ENCODE results near the gene KIF26B.
A peak's percentile ranks its signal among the peaks of the same experiment; 100 is the strongest.

The KIF26B gene

GRCh38 chr1:245579881-245580280, 425.1 kb downstream of the KIF26B start:
- no peak for DNase-seq

DNA sequence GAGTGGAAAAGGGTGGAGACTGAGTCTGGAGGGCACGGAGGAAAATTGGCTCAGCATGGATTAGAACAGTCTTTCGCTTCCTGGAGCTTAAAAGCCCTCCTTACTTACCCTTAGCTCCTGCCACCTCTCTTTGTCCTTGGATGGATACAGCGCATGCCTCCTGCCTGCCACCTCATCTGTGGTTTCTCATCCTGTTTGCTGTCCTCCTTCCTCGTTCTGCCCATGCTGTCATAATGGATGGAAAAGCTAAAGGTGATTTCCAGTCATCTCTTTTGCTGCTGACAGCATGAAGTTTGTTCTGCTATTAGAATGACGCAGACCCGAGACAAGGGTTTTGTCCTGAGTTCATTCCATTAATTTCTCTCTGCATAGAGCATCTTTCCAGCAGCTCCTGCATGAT, 425.9 kb downstream of the KIF26B start:
- DNase-seq, result no peak

DNA sequence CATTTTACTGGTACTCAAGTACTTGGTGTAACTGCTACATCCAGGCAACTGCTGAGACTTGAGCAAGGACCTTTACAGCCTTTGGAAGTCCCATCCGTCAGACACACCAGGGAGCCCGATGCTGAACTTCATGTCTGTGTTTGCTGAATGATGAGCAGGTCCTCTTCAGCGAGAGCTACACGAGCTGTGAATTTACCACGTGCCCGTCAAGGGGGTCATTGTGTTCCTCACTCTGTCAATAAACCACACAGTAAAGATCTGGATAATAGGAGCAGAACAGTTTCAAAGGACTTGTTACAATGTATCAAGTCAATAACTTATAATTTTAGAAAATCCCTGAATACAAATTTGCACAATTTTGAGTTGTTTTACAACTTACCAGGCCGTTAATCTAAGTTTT, 427.2 kb downstream of the KIF26B start:
- DNase-seq, result no peak

DNA sequence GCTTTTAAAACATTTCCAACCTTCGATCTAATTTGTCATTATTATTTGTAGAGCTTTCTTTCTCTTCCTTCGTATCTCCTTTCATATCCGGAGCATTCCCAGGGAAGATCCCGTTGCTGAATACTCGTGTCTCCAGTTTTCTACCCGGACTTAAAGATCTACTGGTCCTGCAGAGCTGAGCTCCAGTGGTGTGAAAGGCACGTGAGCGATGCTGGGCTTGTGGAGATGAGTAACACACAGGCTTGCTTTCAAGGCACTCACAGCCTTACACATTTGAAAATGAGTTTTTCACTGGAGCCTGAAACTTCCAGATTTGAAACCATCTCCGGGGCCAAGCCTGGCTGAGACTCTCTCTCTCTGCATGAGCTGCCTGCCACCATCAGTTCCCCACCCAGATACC, 428.3 kb downstream of the KIF26B start:
- DNase-seq, result no peak

- DNase-seq, result no peak
These were observed 429.0 kb downstream of the KIF26B start for GRCh38 chr1:245583575-245584330.

GRCh38 chr1:245585252-245585959, 430.6 kb downstream of the KIF26B start:
- peak; percentile 43 for DNase-seq

- no peak for DNase-seq
These were observed 432.8 kb downstream of the KIF26B start for GRCh38 chr1:245587435-245588115.

DNA sequence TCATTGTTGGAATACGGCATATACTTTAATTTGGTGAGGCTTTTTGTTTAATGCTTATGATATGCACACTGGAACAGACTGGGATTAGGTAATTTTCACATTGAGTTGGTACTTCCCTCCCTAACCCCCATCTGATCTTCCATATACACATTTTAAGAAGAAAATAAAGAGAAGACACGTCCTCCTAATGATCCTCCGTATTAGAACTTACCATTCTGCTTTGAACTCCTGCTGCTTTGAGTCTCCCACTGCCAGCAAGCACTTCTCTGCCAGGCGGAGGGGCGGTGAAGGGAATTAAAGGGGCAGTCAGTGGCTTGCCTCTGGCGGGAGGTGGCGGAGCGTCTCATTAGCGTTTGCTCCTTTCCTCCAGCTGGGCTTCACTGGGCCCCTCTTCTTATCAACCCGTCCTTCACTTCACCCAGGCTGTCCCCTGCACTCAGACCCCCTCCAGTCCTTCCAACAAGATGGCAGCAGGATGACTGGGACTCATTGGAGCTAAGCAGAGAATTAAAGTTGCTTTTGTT, 433.4 kb downstream of the KIF26B start:
- DNase-seq, result no peak

- DNase-seq, result no peak
These were observed 434.5 kb downstream of the KIF26B start for GRCh38 chr1:245589316-245589715.

DNA sequence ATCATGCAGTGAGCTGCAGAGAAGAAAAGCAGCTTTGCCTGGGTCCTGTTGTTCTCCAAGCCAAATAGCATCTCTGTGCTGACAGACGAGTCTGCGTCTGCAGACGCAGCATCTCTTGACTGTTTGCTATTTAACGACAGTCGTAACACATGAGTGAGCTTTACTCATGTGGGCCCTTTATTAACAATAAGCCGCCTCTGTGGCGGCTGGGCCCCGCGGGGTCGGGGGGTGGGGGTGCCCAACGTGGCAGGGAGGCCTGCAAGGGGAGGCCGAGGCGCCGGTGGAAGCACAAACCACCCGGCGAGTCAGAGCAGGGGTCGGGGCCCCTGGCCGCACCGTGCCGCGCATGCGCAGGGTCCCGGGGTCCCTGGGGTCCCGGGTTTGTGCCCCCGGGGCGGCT, 435.1 kb downstream of the KIF26B start:
- no peak for DNase-seq

- DNase-seq, result no peak
These were observed 435.9 kb downstream of the KIF26B start for GRCh38 chr1:245590726-245591125.

DNA sequence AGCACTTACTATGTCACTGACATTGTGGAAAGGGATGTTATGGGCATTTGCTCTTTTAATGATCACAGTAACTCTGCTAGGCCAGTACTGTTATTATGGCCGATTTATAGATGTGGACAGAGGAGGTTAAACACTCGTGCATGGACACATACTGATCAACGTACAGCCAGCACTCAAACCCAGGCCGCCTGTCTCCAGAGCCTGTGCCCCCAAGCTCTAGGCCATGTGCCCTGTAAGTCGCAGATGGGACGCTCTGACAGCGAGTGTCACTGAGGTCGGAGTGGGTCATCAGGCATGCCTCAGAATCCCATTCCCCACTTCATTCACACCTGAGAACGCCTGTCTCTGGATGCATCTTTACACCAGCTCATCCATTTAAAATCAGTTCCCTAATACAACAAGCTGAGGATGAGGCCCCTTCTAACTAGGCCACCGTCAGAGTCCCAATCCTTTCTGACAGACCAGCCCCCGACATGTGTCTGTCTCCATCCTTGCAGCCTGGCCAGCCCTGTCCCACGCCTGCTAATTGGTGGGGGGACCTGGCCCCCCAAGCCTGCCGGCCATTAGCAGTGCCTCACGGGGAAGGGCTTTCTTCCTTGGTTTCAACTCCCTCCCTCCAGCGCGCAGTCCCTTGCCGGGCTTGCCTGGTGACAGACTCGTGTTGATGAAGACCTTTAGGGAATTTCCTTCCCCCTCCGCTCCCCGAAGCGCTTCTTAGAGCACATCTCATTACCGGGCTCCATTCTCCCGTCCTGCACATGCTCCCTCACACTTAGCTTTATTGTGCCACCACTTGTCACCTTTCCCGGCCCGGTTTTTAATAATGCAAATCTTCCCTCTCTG, 436.8 kb downstream of the KIF26B start:
- no peak for DNase-seq

- no peak for DNase-seq
These were observed 437.3 kb downstream of the KIF26B start for GRCh38 chr1:245592189-245592460.

- DNase-seq, result no peak
These were observed 443.9 kb downstream of the KIF26B start for GRCh38 chr1:245598524-245599305.

GRCh38 chr1:245599371-245600174, 444.8 kb downstream of the KIF26B start:
- DNase-seq, result peak; percentile 41

DNA sequence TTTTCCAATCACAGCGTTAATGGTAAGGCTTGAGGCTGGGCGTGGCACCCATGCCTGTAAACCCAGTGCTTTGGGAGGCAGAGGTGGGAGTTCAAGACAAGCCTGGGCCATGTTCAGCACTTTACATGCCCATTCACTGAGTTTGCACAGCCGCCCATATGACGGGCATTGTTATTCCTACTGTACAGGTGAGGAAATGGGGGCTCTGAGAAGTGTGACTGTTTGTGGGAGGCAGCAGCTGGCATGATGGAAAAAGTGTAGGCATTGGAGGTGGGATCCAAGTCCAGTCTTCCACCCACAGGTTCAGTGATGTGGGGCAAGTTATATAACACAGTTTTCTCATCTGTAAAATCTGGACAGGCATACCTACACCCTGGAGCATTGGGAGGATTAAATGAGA, 445.9 kb downstream of the KIF26B start:
- DNase-seq, result no peak

DNA sequence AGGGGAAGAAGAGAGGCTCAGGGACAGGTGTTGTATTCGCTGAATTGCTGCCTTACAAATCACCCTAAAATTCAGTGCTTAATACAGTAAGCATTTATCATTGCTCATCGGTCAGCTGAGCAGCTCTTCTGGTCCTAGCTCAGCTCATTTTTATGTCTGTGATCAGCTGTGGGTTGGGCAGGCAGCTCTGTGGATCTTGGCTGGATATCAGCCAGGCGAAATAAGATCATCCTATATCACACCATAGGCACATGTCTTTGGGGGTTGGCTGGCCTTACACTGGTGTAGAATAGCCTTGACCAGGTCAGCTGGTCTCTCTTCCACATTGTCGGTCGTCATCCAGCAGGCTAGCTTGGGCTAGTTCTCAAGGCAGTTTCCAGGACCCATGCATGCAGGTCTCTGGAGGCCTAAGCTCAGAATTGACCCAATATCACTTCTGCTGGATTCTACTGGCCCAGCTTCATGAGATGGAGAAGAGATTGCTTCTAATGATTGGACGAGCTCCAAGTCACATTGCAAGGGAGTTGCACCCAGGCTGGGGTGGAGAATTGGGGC, 448.6 kb downstream of the KIF26B start:
- no peak for DNase-seq

GRCh38 chr1:245604979-245605378, 450.2 kb downstream of the KIF26B start:
- DNase-seq, result no peak

GRCh38 chr1:245605480-245606156, 450.8 kb downstream of the KIF26B start:
- no peak for DNase-seq

- DNase-seq, result no peak
These were observed 451.5 kb downstream of the KIF26B start for GRCh38 chr1:245606157-245606725.

Measured in HCEC 1CT (cell line).